K562 (cell line): ENCODE data around the gene NRXN3. TPM values are rescaled to one million over a fixed set of nuclear protein-coding genes. Genes with fewer than 3 reads are reported as not detected.

Source experiments
- ATAC-seq: fragments of 200-7000 bp; cut with Tn5 transposase; 3 replicates; pipeline ENCODE4 v1.9.1; 2020; ENCODE audit warnings: moderate library complexity
- BruUV-seq: library from RNA; stranded (reverse); fragments of 400-500 nt; replicated peaks from 2 replicates; lab custom pipeline; 2021; lab: Mats Ljungman, UMichigan
- CTCF ChIA-PET: fragments of 300-600 bp; formaldehyde crosslinking; extraction: SDS; loops from one replicate; lab custom pipeline; 2021; ENCODE audit warnings: low intra/inter-chr PET ratio; lab: Yijun Ruan, JAX
- POLR2A ChIA-PET: fragments of 300-600, 350-650 bp; sonication (Branson Sonifier 250); formaldehyde crosslinking; extraction: SDS; loops from one replicate; lab custom pipeline; 2021; ENCODE audit warnings: antibody characterized with exemption, inconsistent platforms; lab: Yijun Ruan, JAX
- DNase-seq, 4 experiments: peaks; one replicate each; pipeline versions ENCODE4 v3.0.0 to v3.0.0-alpha.2; 2011 to 2018; ENCODE audit warnings: low spot score in 3 of 4, mixed read lengths in 3 of 4; ENCODE audit errors: extremely low read depth in 1 of 4
- FAIRE-seq: peaks from 2 replicates; lab custom pipeline; 2011; peaks lifted over from hg19 to GRCh38; lab: Jason Lieb, UNC
- H2AFZ ChIP-seq: 2 replicates; pipeline ENCODE4 v1.6.0; 2011; ENCODE audit warnings: low read depth, low read length, control low read depth, inconsistent platforms
- H3K27ac ChIP-seq: fragments of 200-600 bp; 3 replicates; pipeline ENCODE4 v1.8.0; 2011; ENCODE audit warnings: low read depth, mild to moderate bottlenecking, control low read depth, inconsistent platforms, low read length, moderate library complexity, mixed read lengths; ENCODE audit errors: extremely low read depth
- H3K27me3 ChIP-seq, 2 experiments: fragments of 300-600 bp in 1 of 2; 2 replicates in 1 of 2; 3 replicates in 1 of 2; pipeline versions ENCODE4 v1.6.0 to v1.8.0; 2011; ENCODE audit warnings: inconsistent platforms in 2 of 2, low read length in 2 of 2, mild to moderate bottlenecking in 1 of 2, mixed read lengths in 1 of 2, moderate library complexity in 1 of 2; ENCODE audit not compliant: control insufficient read depth in 2 of 2, insufficient read depth in 2 of 2
- H3K36me3 ChIP-seq: fragments of 300-600 bp; 3 replicates; pipeline ENCODE4 v1.8.0; 2011; ENCODE audit warnings: mild to moderate bottlenecking, low read length, inconsistent platforms; ENCODE audit not compliant: control insufficient read depth, insufficient read depth
- H3K4me1 ChIP-seq, 2 experiments: fragments of 200-600 bp in 1 of 2; replicated peaks in 1 of 2; 2 replicates in 1 of 2; 3 replicates in 1 of 2; pipeline versions ENCODE4 v1.5.1 to v1.8.0; 2011; ENCODE audit warnings: inconsistent platforms in 2 of 2, low read length in 2 of 2, mild to moderate bottlenecking in 1 of 2, mixed read lengths in 1 of 2, moderate library complexity in 1 of 2; ENCODE audit not compliant: control insufficient read depth in 2 of 2, insufficient read depth in 2 of 2
- H3K4me2 ChIP-seq: 2 replicates; pipeline ENCODE4 v1.6.1; 2011; ENCODE audit warnings: low read length, control low read depth, inconsistent platforms, mixed read lengths; ENCODE audit not compliant: insufficient read depth
- H3K4me3 ChIP-seq: fragments of 200-600 bp; sonication (generic), shearing (Covaris generic); 2 replicates; pipeline ENCODE4 v1.5.1; 2016; ENCODE audit warnings: control low read depth, inconsistent platforms
- H3K79me2 ChIP-seq: fragments of 200-600 bp; 3 replicates; pipeline ENCODE4 v1.8.0; 2011; ENCODE audit warnings: low read length, inconsistent platforms; ENCODE audit not compliant: control insufficient read depth, insufficient read depth
- H3K9ac ChIP-seq, 2 experiments: 2 replicates each; pipeline versions ENCODE4 v1.6.0 to v1.6.1; 2011; ENCODE audit warnings: low read depth in 2 of 2, low read length in 2 of 2, control low read depth in 1 of 2, inconsistent platforms in 1 of 2, mild to moderate bottlenecking in 1 of 2, mixed read lengths in 1 of 2; ENCODE audit not compliant: insufficient read depth in 1 of 2
- H3K9me1 ChIP-seq: one replicate; pipeline ENCODE4 v1.6.0; 2011; ENCODE audit warnings: inconsistent platforms, mild to moderate bottlenecking, low read length, moderate library complexity; ENCODE audit not compliant: control insufficient read depth, insufficient read depth
- H3K9me3 ChIP-seq: replicated peaks from 2 replicates; pipeline ENCODE4 v1.5.1; 2011; ENCODE audit warnings: low read depth, low read length, inconsistent platforms; ENCODE audit not compliant: control insufficient read depth, insufficient read depth
- H4K20me1 ChIP-seq: replicated peaks from 2 replicates; pipeline ENCODE4 v1.6.1; 2011; ENCODE audit warnings: low read length, inconsistent platforms, mixed read lengths; ENCODE audit not compliant: control insufficient read depth, insufficient read depth
- KAT7 ChIP-seq: sonication (generic); formaldehyde crosslinking; IDR thresholded peaks from 2 replicates; pipeline ENCODE4 v1.8.0; 2022; ENCODE audit warnings: missing genetic modification reagents, mild to moderate bottlenecking, borderline replicate concordance
- POLR2A ChIP-seq: fragments of 450-650 bp; conservative IDR thresholded peaks from 2 replicates; pipeline ENCODE4 v1.6.1; 2016
- POLR2B ChIP-seq: fragments of 450-650 bp; IDR thresholded peaks from 2 replicates; pipeline ENCODE4 v1.6.1; 2018; ENCODE audit warnings: low read depth; ENCODE audit not compliant: partially characterized antibody
- SIN3B ChIP-seq: fragments of 450-650 bp; IDR thresholded peaks from 2 replicates; pipeline ENCODE4 v1.6.1; 2017; ENCODE audit warnings: low read depth, mild to moderate bottlenecking, moderate library complexity
- WHSC1 ChIP-seq: IDR thresholded peaks from one replicate; pipeline ENCODE4 v1.6.1; 2012; ENCODE audit warnings: low read length, control low read depth, inconsistent platforms
- WGBS: fragments of 100-300 bp; shearing (Covaris generic); methylation state at CpG from one replicate; pipeline ENCODE4 v1.1.6; 2016; ENCODE audit warnings: low coverage, mixed read lengths; ENCODE audit not compliant: insufficient coverage; ENCODE audit errors: missing lambda C conversion rate; 5-methylcytosine and 5-hydroxymethylcytosine counted together
- in situ Hi-C: fragments of 300-500 bp; cut with MboI; formaldehyde crosslinking; loops from 4 replicates; pipeline ENCODE4 v1.15.0; 2018; ENCODE audit warnings: inconsistent platforms, mixed read lengths
- intact Hi-C: fragments of 100-400 bp; cut with micrococcal nuclease; formaldehyde crosslinking; loops from 2 replicates; pipeline ENCODE4 v1.14.2; 2022
- polyA plus RNA-seq, 8 experiments: library from polyadenylated mRNA; depleted of rRNA in 4 of 8; stranded (reverse) in 5 of 8; unstranded in 3 of 8; fragments of >200 nt; fragmentation: Nextera tagmentation in 2 of 8; fragmentation: Illumina TruSeq in 1 of 8; extraction: Ambion mirVana in 2 of 8; extraction: Trizol in 1 of 8; gene quantifications; 2 replicates each; pipeline versions ENCODE4 v1.2.1 to v1.2.3, GENCODE V29; 2011 to 2014; ENCODE audit warnings: inconsistent platforms in 1 of 8, missing spikeins in 1 of 8
- total RNA-seq, 7 experiments: library from RNA; depleted of rRNA in 6 of 7; stranded (reverse); fragments of >200 nt in 6 of 7; fragmentation: Illumina TruSeq in 2 of 7; extraction: Trizol in 2 of 7; gene quantifications; 2 replicates each; pipeline versions ENCODE4 v1.2.1 to v1.2.3, GENCODE V29; 2011 to 2021; ENCODE audit warnings: low replicate concordance in 1 of 7
- TF ChIP-seq, protein P1 (sequence below): fragments of 450-650 bp; IDR thresholded peaks from 2 replicates; pipeline ENCODE4 v1.6.1; 2018; ENCODE audit not compliant: partially characterized antibody

NRXN3 gene
- total and polyA plus RNA-seq, 9 of the 15 experiments (the other 6 are each of a cell fraction or from before 2014, with no cell fraction given) = 0.09 TPM; not detected in 8

GRCh38 chr14:79100578-79100977, 930.4 kb downstream of the NRXN3 start:
- intact Hi-C loops (no loop called here), in situ Hi-C loops (no loop called here)
- POLR2A ChIA-PET = no interaction called here
- Histone ChIP-seq H3K4me1 (no peaks in the 10 kb centered on the region), H3K79me2 (no peaks in the 10 kb centered on the region), H3K9me3 (no peaks in the 10 kb centered on the region), H4K20me1 (no peaks in the 10 kb centered on the region), H2AFZ (no peak overlapping the region), H3K4me3 (no peak overlapping the region), H3K4me2 (no peak overlapping the region), H3K9me1 (no peaks in the 10 kb centered on the region), H3K27me3 (no peaks in the 10 kb centered on the region), H3K9ac (no peak overlapping the region), H3K36me3 (no peaks in the 10 kb centered on the region), H3K27ac (no peak overlapping the region)
- FAIRE-seq (no peak), ATAC-seq (no peak), DNase-seq (no peak)
- CTCF ChIA-PET = no interaction called here
- 0% methylated on average over 1 of the region's 1 CpG for WGBS
- no TSS peak for BruUV-seq
- TF ChIP-seq, protein P1, sequence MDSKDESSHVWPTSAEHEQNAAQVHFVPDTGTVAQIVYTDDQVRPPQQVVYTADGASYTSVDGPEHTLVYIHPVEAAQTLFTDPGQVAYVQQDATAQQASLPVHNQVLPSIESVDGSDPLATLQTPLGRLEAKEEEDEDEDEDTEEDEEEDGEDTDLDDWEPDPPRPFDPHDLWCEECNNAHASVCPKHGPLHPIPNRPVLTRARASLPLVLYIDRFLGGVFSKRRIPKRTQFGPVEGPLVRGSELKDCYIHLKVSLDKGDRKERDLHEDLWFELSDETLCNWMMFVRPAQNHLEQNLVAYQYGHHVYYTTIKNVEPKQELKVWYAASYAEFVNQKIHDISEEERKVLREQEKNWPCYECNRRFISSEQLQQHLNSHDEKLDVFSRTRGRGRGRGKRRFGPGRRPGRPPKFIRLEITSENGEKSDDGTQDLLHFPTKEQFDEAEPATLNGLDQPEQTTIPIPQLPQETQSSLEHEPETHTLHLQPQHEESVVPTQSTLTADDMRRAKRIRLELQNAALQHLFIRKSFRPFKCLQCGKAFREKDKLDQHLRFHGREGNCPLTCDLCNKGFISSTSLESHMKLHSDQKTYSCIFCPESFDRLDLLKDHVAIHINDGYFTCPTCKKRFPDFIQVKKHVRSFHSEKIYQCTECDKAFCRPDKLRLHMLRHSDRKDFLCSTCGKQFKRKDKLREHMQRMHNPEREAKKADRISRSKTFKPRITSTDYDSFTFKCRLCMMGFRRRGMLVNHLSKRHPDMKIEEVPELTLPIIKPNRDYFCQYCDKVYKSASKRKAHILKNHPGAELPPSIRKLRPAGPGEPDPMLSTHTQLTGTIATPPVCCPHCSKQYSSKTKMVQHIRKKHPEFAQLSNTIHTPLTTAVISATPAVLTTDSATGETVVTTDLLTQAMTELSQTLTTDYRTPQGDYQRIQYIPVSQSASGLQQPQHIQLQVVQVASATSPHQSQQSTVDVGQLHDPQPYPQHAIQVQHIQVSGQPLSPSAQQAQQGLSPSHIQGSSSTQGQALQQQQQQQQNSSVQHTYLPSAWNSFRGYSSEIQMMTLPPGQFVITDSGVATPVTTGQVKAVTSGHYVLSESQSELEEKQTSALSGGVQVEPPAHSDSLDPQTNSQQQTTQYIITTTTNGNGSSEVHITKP = no peak
- TF ChIP-seq WHSC1 (no peak), POLR2B (no peak), SIN3B (no peak), POLR2A (no peak), KAT7 (CRISPR knock-in tag) (no peak)
